H9 (cell line): ENCODE measurements around the gene CRYAB. TPM values are rescaled to one million over a fixed set of nuclear protein-coding genes. Genes with fewer than 3 reads are reported as not detected.

Experiments
- DNase-seq: peaks from one replicate; pipeline ENCODE4 v3.0.0-alpha.2; 2017
- H2AFZ ChIP-seq: one replicate; pipeline ENCODE4 v1.6.1; 2013; ENCODE audit warnings: mild to moderate bottlenecking, low read length, control low read depth, moderate library complexity
- H2AK5ac ChIP-seq: 2 replicates; pipeline ENCODE4 v1.6.1; 2013; ENCODE audit warnings: low read length, control low read depth, mixed read lengths; ENCODE audit not compliant: insufficient read length
- H2BK120ac ChIP-seq: one replicate; pipeline ENCODE4 v1.6.1; 2013; ENCODE audit warnings: low read depth, mild to moderate bottlenecking, low read length, control low read depth, inconsistent platforms; ENCODE audit not compliant: poor library complexity, severe bottlenecking
- H2BK12ac ChIP-seq: 2 replicates; pipeline ENCODE4 v1.6.1; 2013; ENCODE audit warnings: low read length, control low read depth, mixed read lengths, low read depth; ENCODE audit not compliant: insufficient read length
- H2BK15ac ChIP-seq: 2 replicates; pipeline ENCODE4 v1.6.1; 2013; ENCODE audit warnings: low read depth, low read length, control low read depth
- H2BK20ac ChIP-seq: one replicate; pipeline ENCODE4 v1.6.1; 2013; ENCODE audit warnings: low read depth, mild to moderate bottlenecking, low read length, control low read depth, inconsistent platforms; ENCODE audit not compliant: poor library complexity, severe bottlenecking
- H2BK5ac ChIP-seq: 2 replicates; pipeline ENCODE4 v1.6.1; 2013; ENCODE audit warnings: low read length, control low read depth, mixed read lengths; ENCODE audit not compliant: insufficient read length
- H3K14ac ChIP-seq: 2 replicates; pipeline ENCODE4 v1.6.1; 2013; ENCODE audit warnings: low read length, control low read depth; ENCODE audit not compliant: insufficient read depth
- H3K18ac ChIP-seq: 2 replicates; pipeline ENCODE4 v1.6.1; 2013; ENCODE audit warnings: low read depth, mild to moderate bottlenecking, mixed read lengths, low read length, control low read depth; ENCODE audit not compliant: insufficient read length
- H3K23ac ChIP-seq: 2 replicates; pipeline ENCODE4 v1.6.1; 2013; ENCODE audit warnings: low read length, control low read depth, mixed read lengths, low read depth; ENCODE audit not compliant: insufficient read length
- H3K23me2 ChIP-seq: 2 replicates; pipeline ENCODE4 v1.6.1; 2013; ENCODE audit warnings: low read depth, mild to moderate bottlenecking, mixed read lengths, low read length, control low read depth; ENCODE audit not compliant: insufficient read length, poor library complexity, severe bottlenecking
- H3K27ac ChIP-seq: 2 replicates; pipeline ENCODE4 v1.5.1; 2013; ENCODE audit warnings: low read length, control low read depth, mixed read lengths, low read depth; ENCODE audit not compliant: insufficient read length
- H3K27me3 ChIP-seq: 2 replicates; pipeline ENCODE4 v1.6.1; 2013; ENCODE audit warnings: low read length, control low read depth, inconsistent platforms; ENCODE audit not compliant: insufficient read depth
- H3K4ac ChIP-seq: 2 replicates; pipeline ENCODE4 v1.6.1; 2013; ENCODE audit warnings: low read depth, mild to moderate bottlenecking, control low read depth, inconsistent platforms, low read length, moderate library complexity
- H3K4me1 ChIP-seq: 2 replicates; pipeline ENCODE4 v1.6.1; 2013; ENCODE audit warnings: low read length, control low read depth, inconsistent platforms; ENCODE audit not compliant: insufficient read depth
- H3K4me2 ChIP-seq: 2 replicates; pipeline ENCODE4 v1.6.1; 2013; ENCODE audit warnings: low read length, control low read depth, mixed read lengths; ENCODE audit not compliant: insufficient read length, insufficient read depth
- H3K56ac ChIP-seq: 2 replicates; pipeline ENCODE4 v1.6.1; 2013; ENCODE audit warnings: low read depth, mild to moderate bottlenecking, mixed read lengths, low read length, control low read depth; ENCODE audit not compliant: insufficient read length
- H3K79me1 ChIP-seq: 2 replicates; pipeline ENCODE4 v1.6.1; 2013; ENCODE audit warnings: low read depth, mild to moderate bottlenecking, moderate library complexity, low read length, control low read depth, inconsistent platforms; ENCODE audit not compliant: insufficient read depth, poor library complexity, severe bottlenecking
- H3K79me2 ChIP-seq: 2 replicates; pipeline ENCODE4 v1.6.1; 2013; ENCODE audit warnings: low read length, control low read depth, inconsistent platforms; ENCODE audit not compliant: insufficient read depth
- H3K9ac ChIP-seq: 2 replicates; pipeline ENCODE4 v1.6.1; 2013; ENCODE audit warnings: low read length, control low read depth, mixed read lengths; ENCODE audit not compliant: insufficient read length; ENCODE audit errors: extremely low read depth
- H3K9me3 ChIP-seq: one replicate; pipeline ENCODE4 v1.6.1; 2013; ENCODE audit warnings: low read depth, low read length, inconsistent platforms; ENCODE audit not compliant: control insufficient read depth
- H3T11ph ChIP-seq: one replicate; pipeline ENCODE4 v1.6.1; 2013; ENCODE audit warnings: mild to moderate bottlenecking, low read length, control low read depth, inconsistent platforms
- H4K20me1 ChIP-seq: one replicate; pipeline ENCODE4 v1.6.1; 2013; ENCODE audit not compliant: control insufficient read depth, insufficient read length, insufficient read depth
- H4K5ac ChIP-seq: 2 replicates; pipeline ENCODE4 v1.6.1; 2013; ENCODE audit warnings: low read depth, mild to moderate bottlenecking, mixed read lengths, low read length, control low read depth; ENCODE audit not compliant: insufficient read length
- H4K8ac ChIP-seq: replicated peaks from 2 replicates; pipeline ENCODE4 v1.6.1; 2013; ENCODE audit warnings: low read length, control low read depth, mixed read lengths, low read depth; ENCODE audit not compliant: insufficient read length
- H4K91ac ChIP-seq: 2 replicates; pipeline ENCODE4 v1.6.1; 2013; ENCODE audit warnings: low read depth, mild to moderate bottlenecking, moderate library complexity, mixed read lengths, low read length, control low read depth; ENCODE audit not compliant: insufficient read length
- H3K27ac Mint-ChIP-seq, 3 experiments: 2 replicates in 2 of 3; 3 replicates in 1 of 3; pipeline ENCODE4 v1.8.0; 2020 to 2021; ENCODE audit warnings: mixed read lengths in 3 of 3, mild to moderate bottlenecking in 1 of 3, moderate library complexity in 1 of 3
- H3K27me3 Mint-ChIP-seq: 2 replicates; pipeline ENCODE4 v1.8.0; 2021; ENCODE audit warnings: low read depth, mild to moderate bottlenecking, moderate library complexity, mixed read lengths
- H3K36me3 Mint-ChIP-seq, 3 experiments: 2 replicates in 2 of 3; 3 replicates in 1 of 3; pipeline ENCODE4 v1.8.0; 2020 to 2021; ENCODE audit warnings: low read depth in 3 of 3, mixed read lengths in 3 of 3; ENCODE audit not compliant: insufficient read depth in 1 of 3
- H3K4me1 Mint-ChIP-seq, 2 experiments: 2 replicates each; pipeline ENCODE4 v1.8.0; 2020; ENCODE audit warnings: mixed read lengths in 2 of 2
- H3K4me3 Mint-ChIP-seq, 2 experiments: 2 replicates in 1 of 2; 3 replicates in 1 of 2; pipeline ENCODE4 v1.8.0; 2020 to 2021; ENCODE audit warnings: mild to moderate bottlenecking in 2 of 2, mixed read lengths in 2 of 2, moderate library complexity in 1 of 2
- H3K9me3 Mint-ChIP-seq, 2 experiments: 2 replicates in 1 of 2; 3 replicates in 1 of 2; pipeline ENCODE4 v1.8.0; 2020; ENCODE audit warnings: mild to moderate bottlenecking in 2 of 2, mixed read lengths in 2 of 2, moderate library complexity in 1 of 2
- CTCF ChIP-seq: fragments of 200-600 bp; sonication (generic); conservative IDR thresholded peaks from 3 replicates; pipeline ENCODE4 v1.8.0; 2021; ENCODE audit warnings: antibody characterized with exemption, mild to moderate bottlenecking
- WGBS: extraction: QIAGEN DNeasy Blood & Tissue Kit; methylation state at CpG from one replicate; pipeline ENCODE4 v1.1.7; 2013; ENCODE audit warnings: missing lambda C conversion rate, low lambda C conversion rate, mixed read lengths; ENCODE audit not compliant: insufficient read length; ENCODE audit errors: extremely low coverage; 5-methylcytosine and 5-hydroxymethylcytosine counted together
- total RNA-seq: library from RNA; stranded (reverse); gene quantifications from 2 replicates; pipeline ENCODE4 v1.2.1, GENCODE V29; 2021

The CRYAB gene
- total RNA-seq, 1 experiment from 2014 or later: not detected

GRCh38 chr11:111945198-111945597 is 33.6 kb upstream of the CRYAB start:
- Histone ChIP-seq H2BK5ac (no peak overlapping the region), H3K4ac (no peak overlapping the region), H3K79me2 (no peaks in the 10 kb centered on the region; the same call in 1 of the 2 replicates), H3K4me2 (no peak overlapping the region), H2BK15ac (no peak overlapping the region), H2BK12ac (no peak overlapping the region), H3K4me1 (no peaks in the 10 kb centered on the region; the same call in 1 of the 2 replicates), H3K27me3 (no peaks in the 10 kb centered on the region; the same call in 1 of the 2 replicates), H3K23me2 (no peaks in the 10 kb centered on the region), H2AK5ac (no peak overlapping the region), H3K56ac (no peak overlapping the region), H2AFZ (no peak overlapping the region), H2BK20ac (no peak overlapping the region), H4K91ac (no peak overlapping the region), H2BK120ac (no peak overlapping the region), H4K20me1 (no peaks in the 10 kb centered on the region), H3K79me1 (no peaks in the 10 kb centered on the region), H3K18ac (no peak overlapping the region), H3K23ac (no peak overlapping the region), H4K8ac (no peak overlapping the region), H3K9me3 (no peaks in the 10 kb centered on the region), H4K5ac (no peak overlapping the region), H3K9ac (no peak overlapping the region), H3K14ac (no peak overlapping the region), H3T11ph (no peak overlapping the region), H3K27ac (no peak overlapping the region)
- Mint-ChIP-seq H3K4me3 (no peak overlapping the region), H3K4me1 (peaks cover 8 to 15% of the 10 kb centered on the region in 2 experiments), H3K36me3 (no peaks in the 10 kb centered on the region), H3K27ac (no peak overlapping the region), H3K9me3 (no peaks in the 10 kb centered on the region), H3K27me3 (no peaks in the 10 kb centered on the region)
- no CpG with 5 or more reads among the region's 1 CpG for WGBS
- no peak for DNase-seq
- TF ChIP-seq CTCF: no peak
